ENCODE results near the gene GALM.

GRCh38 chr2:38659115-38659514 lies 6.8 kb upstream of the GALM start:
- TF ChIP-seq RAD21 (IDR thresholded peaks at IDR 0.05) (no peak), CTCF (IDR thresholded peaks at IDR 0.05; ENCODE audit: low read depth, low read length, missing input control) (no peak), HNF4A (conservative IDR thresholded peaks at IDR 0.05) (no peak), REST (IDR thresholded peaks at IDR 0.05) (no peak), JUND (IDR thresholded peaks at IDR 0.05) (no peak), YY1 (IDR thresholded peaks at IDR 0.05) (no peak), GABPA (IDR thresholded peaks at IDR 0.05 in 1 of 2, conservative IDR thresholded peaks at IDR 0.05 in 1 of 2) (no peak), TAF1 (conservative IDR thresholded peaks at IDR 0.05) (no peak)
- TF ChIP-seq, protein P1, sequence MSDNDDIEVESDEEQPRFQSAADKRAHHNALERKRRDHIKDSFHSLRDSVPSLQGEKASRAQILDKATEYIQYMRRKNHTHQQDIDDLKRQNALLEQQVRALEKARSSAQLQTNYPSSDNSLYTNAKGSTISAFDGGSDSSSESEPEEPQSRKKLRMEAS (IDR thresholded peaks at IDR 0.05) = no peak

Data from liver (tissue), 3 donors.